ENCODE measurements around the gene TSHZ2.

DNA sequence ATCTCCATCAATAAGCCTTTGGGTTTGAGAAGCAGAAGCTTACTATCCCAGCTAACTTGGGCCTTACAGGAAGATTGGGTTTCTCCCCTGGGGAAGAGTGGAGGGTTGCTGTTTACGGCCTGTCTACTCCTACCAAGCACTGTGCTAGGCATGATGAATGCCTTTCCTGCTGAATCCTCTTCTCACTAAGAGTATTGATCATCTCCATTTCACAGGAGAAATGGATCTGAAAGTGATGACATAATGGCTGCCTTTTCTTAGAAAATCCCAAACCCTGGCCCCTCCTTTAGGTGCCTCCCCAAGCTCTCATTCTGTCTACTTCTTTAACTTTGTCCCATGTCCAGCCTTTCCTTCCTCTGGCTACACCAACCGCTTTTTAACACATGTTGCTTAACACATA, 66.1 kb downstream of the TSHZ2 start:
- TF ChIP-seq, protein P1, sequence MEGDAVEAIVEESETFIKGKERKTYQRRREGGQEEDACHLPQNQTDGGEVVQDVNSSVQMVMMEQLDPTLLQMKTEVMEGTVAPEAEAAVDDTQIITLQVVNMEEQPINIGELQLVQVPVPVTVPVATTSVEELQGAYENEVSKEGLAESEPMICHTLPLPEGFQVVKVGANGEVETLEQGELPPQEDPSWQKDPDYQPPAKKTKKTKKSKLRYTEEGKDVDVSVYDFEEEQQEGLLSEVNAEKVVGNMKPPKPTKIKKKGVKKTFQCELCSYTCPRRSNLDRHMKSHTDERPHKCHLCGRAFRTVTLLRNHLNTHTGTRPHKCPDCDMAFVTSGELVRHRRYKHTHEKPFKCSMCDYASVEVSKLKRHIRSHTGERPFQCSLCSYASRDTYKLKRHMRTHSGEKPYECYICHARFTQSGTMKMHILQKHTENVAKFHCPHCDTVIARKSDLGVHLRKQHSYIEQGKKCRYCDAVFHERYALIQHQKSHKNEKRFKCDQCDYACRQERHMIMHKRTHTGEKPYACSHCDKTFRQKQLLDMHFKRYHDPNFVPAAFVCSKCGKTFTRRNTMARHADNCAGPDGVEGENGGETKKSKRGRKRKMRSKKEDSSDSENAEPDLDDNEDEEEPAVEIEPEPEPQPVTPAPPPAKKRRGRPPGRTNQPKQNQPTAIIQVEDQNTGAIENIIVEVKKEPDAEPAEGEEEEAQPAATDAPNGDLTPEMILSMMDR (IDR thresholded peaks at IDR 0.05; ENCODE audit: low read depth, low read length) = no peak
- TF ChIP-seq EZH2phosphoT487 (IDR thresholded peaks at IDR 0.05; ENCODE audit: low read depth) = no peak
